Mesothelial cell of epicardium (in vitro differentiated cells): Measurements from ENCODE around the gene NR3C2. TPM values are rescaled to one million over a fixed set of nuclear protein-coding genes. Genes with fewer than 3 reads are reported as not detected.

Source experiments
- DNase-seq, 2 experiments: peaks; one replicate each; pipeline ENCODE4 v3.0.0; 2021; ENCODE audit warnings: low spot score in 2 of 2; ENCODE audit not compliant: unreplicated experiment in 2 of 2
- H3K27ac Mint-ChIP-seq: 2 replicates; pipeline ENCODE4 v1.8.0; 2021; ENCODE audit warnings: mixed read lengths
- H3K27me3 Mint-ChIP-seq: 2 replicates; pipeline ENCODE4 v1.8.0; 2021; ENCODE audit warnings: low read depth, mixed read lengths
- H3K36me3 Mint-ChIP-seq: 2 replicates; pipeline ENCODE4 v1.8.0; 2021; ENCODE audit warnings: mixed read lengths
- H3K4me1 Mint-ChIP-seq: 2 replicates; pipeline ENCODE4 v1.8.0; 2021; ENCODE audit warnings: mixed read lengths
- H3K4me3 Mint-ChIP-seq: 2 replicates; pipeline ENCODE4 v1.8.0; 2021; ENCODE audit warnings: mild to moderate bottlenecking, moderate library complexity, mixed read lengths
- H3K9me3 Mint-ChIP-seq: 2 replicates; pipeline ENCODE4 v1.8.0; 2021; ENCODE audit warnings: mixed read lengths
- CTCF ChIP-seq: fragments of 200-600 bp; sonication (generic); IDR thresholded peaks from one replicate; pipeline ENCODE4 v1.5.0; 2021; ENCODE audit warnings: antibody characterized with exemption; ENCODE audit not compliant: unreplicated experiment
- total RNA-seq: library from RNA; stranded (reverse); gene quantifications from 3 replicates; pipeline ENCODE4 v1.2.1, GENCODE V29; 2021

Gene NR3C2
- total RNA-seq, 1 donor from 2014 or later, result 5.2 TPM

- Mint-ChIP-seq H3K36me3 (no peaks in the 10 kb centered on the region), H3K27ac (no peak overlapping the region), H3K4me3 (no peak overlapping the region), H3K9me3 (no peaks in the 10 kb centered on the region), H3K4me1 (no peaks in the 10 kb centered on the region), H3K27me3 (peaks cover 35% of the 10 kb centered on the region)
- DNase-seq, result no peak
- TF ChIP-seq CTCF, result no peak
Observed at GRCh38 chr4:148454835-148455234, 12.6 kb upstream of the NR3C2 start.

GRCh38 chr4:148453833-148454232 lies 11.6 kb upstream of the NR3C2 start:
- Mint-ChIP-seq H3K27ac (no peak overlapping the region), H3K4me3 (no peak overlapping the region), H3K27me3 (peaks cover 41% of the 10 kb centered on the region), H3K9me3 (no peaks in the 10 kb centered on the region), H3K4me1 (no peaks in the 10 kb centered on the region), H3K36me3 (no peaks in the 10 kb centered on the region)
- no peak for DNase-seq
- TF ChIP-seq CTCF, result no peak

- no peaks in the 10 kb centered on the region for H3K4me1 Mint-ChIP-seq
- peaks cover 44% of the 10 kb centered on the region for H3K27me3 Mint-ChIP-seq
- no peaks in the 10 kb centered on the region for H3K9me3 Mint-ChIP-seq
- no peak overlapping the region for H3K4me3 Mint-ChIP-seq
- no peak for TF ChIP-seq CTCF
- H3K36me3 Mint-ChIP-seq, result no peaks in the 10 kb centered on the region
- H3K27ac Mint-ChIP-seq, result no peak overlapping the region
- no peak for DNase-seq
Observed at GRCh38 chr4:148452970-148453369, 10.8 kb upstream of the NR3C2 start.

GRCh38 chr4:148449921-148450320 lies 7.7 kb upstream of the NR3C2 start:
- no peak for DNase-seq
- TF ChIP-seq CTCF, result no peak
- H3K36me3 Mint-ChIP-seq, result no peaks in the 10 kb centered on the region
- peaks cover 59% of the 10 kb centered on the region for H3K27me3 Mint-ChIP-seq
- no peak overlapping the region for H3K27ac Mint-ChIP-seq
- H3K4me1 Mint-ChIP-seq, result peaks cover 3% of the 10 kb centered on the region
- H3K9me3 Mint-ChIP-seq, result no peaks in the 10 kb centered on the region
- H3K4me3 Mint-ChIP-seq, result no peak overlapping the region

GRCh38 chr4:148448141-148448540 lies 5.9 kb upstream of the NR3C2 start:
- no peak for TF ChIP-seq CTCF
- Mint-ChIP-seq H3K27ac (no peak overlapping the region), H3K36me3 (no peaks in the 10 kb centered on the region), H3K27me3 (peaks cover 72% of the 10 kb centered on the region), H3K4me3 (no peak overlapping the region), H3K9me3 (no peaks in the 10 kb centered on the region), H3K4me1 (peaks cover 8% of the 10 kb centered on the region)
- DNase-seq, result no peak

- peaks cover 75% of the 10 kb centered on the region for H3K27me3 Mint-ChIP-seq
- no peak for TF ChIP-seq CTCF
- H3K4me3 Mint-ChIP-seq, result no peak overlapping the region
- no peak overlapping the region for H3K27ac Mint-ChIP-seq
- peaks cover 12% of the 10 kb centered on the region for H3K4me1 Mint-ChIP-seq
- no peaks in the 10 kb centered on the region for H3K36me3 Mint-ChIP-seq
- H3K9me3 Mint-ChIP-seq, result no peaks in the 10 kb centered on the region
- DNase-seq, result no peak
Observed at GRCh38 chr4:148447681-148448080, 5.5 kb upstream of the NR3C2 start.
